ENCODE measurements around the gene SLC2A6. TPM values are rescaled to one million over a fixed set of nuclear protein-coding genes. Genes with fewer than 3 reads are reported as not detected.

Gene SLC2A6
- total RNA-seq, 1 donor from 2014 or later = 37.4 TPM

- Mint-ChIP-seq H3K27me3 (no peaks in the 10 kb centered on the region), H3K27ac (no peak overlapping the region), H3K9me3 (no peaks in the 10 kb centered on the region), H3K36me3 (ENCODE audit: low read depth) (peaks cover 4% of the 10 kb centered on the region), H3K4me1 (peaks cover 20% of the 10 kb centered on the region), H3K4me3 (peak overlapping the region; percentile 90)
- ChIA-PET CTCF (interaction anchor here (1.5 kb wide), 1 partner anchor 272 kb away, joined by 5 read pairs; no protein-coding TSS in a partner anchor), POLR2A (interaction anchor here (0.9 to 2.7 kb wide), 13 partner anchors 10 to 428 kb away, joined by 3 to 44 read pairs (median 6); partner anchors contain the start of genes ADAMTS13, GTF3C5, MED22 and REXO4)
- DNase-seq (no peak), ATAC-seq (ENCODE audit: low read depth) (no peak)
- TF ChIP-seq CTCF (IDR thresholded peaks at IDR 0.05) = no peak
- intact Hi-C loops (cut with micrococcal nuclease) = loop anchor here (1.0 kb wide), 5 partner anchors 17 to 567 kb away; partner anchors contain the start of genes BRD3OS, STKLD1, SURF4 and SURF6
Observed at GRCh38 chr9:133458643-133459312, 20.1 kb downstream of the SLC2A6 start.

GRCh38 chr9:133457748-133458147 lies 21.2 kb downstream of the SLC2A6 start:
- Mint-ChIP-seq H3K4me3 (no peak overlapping the region), H3K36me3 (ENCODE audit: low read depth) (no peaks in the 10 kb centered on the region), H3K4me1 (peaks cover 20% of the 10 kb centered on the region), H3K27ac (no peak overlapping the region), H3K27me3 (no peaks in the 10 kb centered on the region), H3K9me3 (no peaks in the 10 kb centered on the region)
- intact Hi-C loops (cut with micrococcal nuclease) = no loop called here
- ATAC-seq (ENCODE audit: low read depth) = no peak
- POLR2A ChIA-PET = interaction anchor here (0.6 kb wide), 1 partner anchor 321 kb away, joined by 3 read pairs; no protein-coding TSS in a partner anchor
- CTCF ChIA-PET = no interaction called here
- TF ChIP-seq CTCF (IDR thresholded peaks at IDR 0.05) = no peak
- DNase-seq = no peak

GRCh38 chr9:133457233-133457632 lies 21.7 kb downstream of the SLC2A6 start:
- Mint-ChIP-seq H3K27ac (no peak overlapping the region), H3K9me3 (no peaks in the 10 kb centered on the region), H3K4me1 (peaks cover 20% of the 10 kb centered on the region), H3K27me3 (no peaks in the 10 kb centered on the region), H3K36me3 (ENCODE audit: low read depth) (no peaks in the 10 kb centered on the region), H3K4me3 (no peak overlapping the region)
- DNase-seq (no peak), ATAC-seq (ENCODE audit: low read depth) (no peak)
- TF ChIP-seq CTCF (IDR thresholded peaks at IDR 0.05) = no peak
- ChIA-PET POLR2A (no interaction called here), CTCF (no interaction called here)
- intact Hi-C loops (cut with micrococcal nuclease) = no loop called here

GRCh38 chr9:133456409-133456808 lies 22.5 kb downstream of the SLC2A6 start:
- no peak for TF ChIP-seq CTCF (IDR thresholded peaks at IDR 0.05)
- CTCF ChIA-PET = no interaction called here
- POLR2A ChIA-PET = no interaction called here
- no peaks in the 10 kb centered on the region for H3K9me3 Mint-ChIP-seq
- H3K27ac Mint-ChIP-seq = no peak overlapping the region
- no peaks in the 10 kb centered on the region for H3K27me3 Mint-ChIP-seq
- H3K4me3 Mint-ChIP-seq = no peak overlapping the region
- intact Hi-C loops (cut with micrococcal nuclease) = no loop called here
- no peak for ATAC-seq (ENCODE audit: low read depth)
- no peaks in the 10 kb centered on the region for H3K36me3 Mint-ChIP-seq (ENCODE audit: low read depth)
- H3K4me1 Mint-ChIP-seq = peaks cover 15% of the 10 kb centered on the region
- DNase-seq = no peak

- ChIA-PET POLR2A (no interaction called here), CTCF (no interaction called here)
- Mint-ChIP-seq H3K27me3 (no peaks in the 10 kb centered on the region), H3K4me1 (peaks cover 10% of the 10 kb centered on the region), H3K4me3 (no peak overlapping the region), H3K9me3 (no peaks in the 10 kb centered on the region), H3K27ac (no peak overlapping the region), H3K36me3 (ENCODE audit: low read depth) (no peaks in the 10 kb centered on the region)
- intact Hi-C loops (cut with micrococcal nuclease) = no loop called here
- DNase-seq (no peak), ATAC-seq (ENCODE audit: low read depth) (no peak)
- TF ChIP-seq CTCF (IDR thresholded peaks at IDR 0.05) = no peak
Observed at GRCh38 chr9:133455936-133456335, 23.0 kb downstream of the SLC2A6 start.

Data from activated B cell treated with CpG ODN at 0.5 μM for 24 hours (primary cell).